Stromal cell of bone marrow (primary cell): ENCODE data around the gene PLA2G12A.
"Not testable (repeated sequence)": the region's sequence is repeated elsewhere in the genome, so short reads cannot be mapped to it uniquely, and the experiment has no call there.

Experiments
- DNase-seq: peaks from one replicate; pipeline ENCODE4 v3.0.0-alpha.2; 2012; ENCODE audit warnings: low read depth

The PLA2G12A gene

GRCh38 chr4:109728385-109728784 lies 1.5 kb downstream of the PLA2G12A start:
- DNase-seq = no peak

DNA sequence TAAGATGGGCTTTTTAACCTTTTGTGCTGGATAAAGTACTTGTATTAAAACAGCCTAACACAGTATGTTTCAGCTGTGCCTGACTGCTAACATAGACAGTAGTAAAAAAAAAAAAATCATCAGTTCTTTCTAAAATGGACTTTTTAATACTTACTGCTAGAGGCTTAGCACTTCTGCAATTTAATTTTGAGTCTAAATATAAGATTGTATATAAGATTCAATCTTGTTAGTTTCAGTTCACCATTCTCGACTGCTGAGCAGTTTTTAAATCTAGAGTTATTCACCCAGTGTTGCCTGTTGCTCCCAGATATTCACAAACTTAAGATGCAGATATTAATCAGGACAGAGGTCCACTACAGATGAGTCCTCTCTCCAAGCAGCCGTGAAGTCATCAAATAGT lies 6.8 kb downstream of the PLA2G12A start:
- no peak for DNase-seq

DNA sequence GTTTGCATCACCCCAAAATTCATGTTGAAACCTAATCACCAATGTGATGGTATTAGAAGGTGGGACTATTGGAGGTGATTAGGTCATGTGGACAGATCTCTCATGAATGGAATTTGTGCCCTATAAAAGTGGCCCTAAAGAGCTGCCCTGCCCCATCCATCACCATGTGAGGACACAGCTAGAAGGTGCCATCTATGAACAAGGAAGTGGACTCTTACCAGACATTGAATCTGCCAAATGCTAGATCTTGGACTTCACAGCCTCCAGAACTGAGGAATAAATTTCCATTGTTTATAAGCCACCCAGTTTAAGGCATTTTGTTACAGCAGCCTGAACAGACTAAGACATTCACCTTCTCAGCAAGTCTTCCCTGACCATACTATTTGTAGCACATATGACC lies 7.5 kb downstream of the PLA2G12A start:
- DNase-seq = no peak

DNA sequence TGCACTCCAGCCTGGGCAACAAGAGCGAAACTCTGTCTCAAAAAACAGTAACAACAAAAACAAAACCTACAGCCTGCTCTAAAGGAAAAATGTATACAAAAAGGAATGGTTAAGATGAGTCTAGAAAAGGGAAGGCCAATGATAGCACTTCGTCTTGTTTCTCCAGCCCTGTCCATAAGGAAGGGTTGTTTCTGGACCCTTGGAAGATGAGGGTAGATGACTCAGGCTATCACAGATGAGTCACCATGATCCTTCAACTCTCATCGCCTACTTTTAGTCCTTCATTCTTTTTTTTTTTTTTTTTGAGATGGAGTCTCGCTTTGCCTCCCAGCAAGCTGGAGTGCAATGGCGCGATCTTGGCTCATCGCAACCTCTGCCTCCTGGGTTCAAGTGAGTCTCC lies 8.8 kb downstream of the PLA2G12A start:
- DNase-seq = no peak

GRCh38 chr4:109719604-109720003 lies 10.3 kb downstream of the PLA2G12A start:
- DNase-seq = no peak

- DNase-seq = no peak
These were observed 11.1 kb downstream of the PLA2G12A start for GRCh38 chr4:109718759-109719158.

GRCh38 chr4:109713500-109713899 lies 16.4 kb downstream of the PLA2G12A start:
- no peak for DNase-seq

DNA sequence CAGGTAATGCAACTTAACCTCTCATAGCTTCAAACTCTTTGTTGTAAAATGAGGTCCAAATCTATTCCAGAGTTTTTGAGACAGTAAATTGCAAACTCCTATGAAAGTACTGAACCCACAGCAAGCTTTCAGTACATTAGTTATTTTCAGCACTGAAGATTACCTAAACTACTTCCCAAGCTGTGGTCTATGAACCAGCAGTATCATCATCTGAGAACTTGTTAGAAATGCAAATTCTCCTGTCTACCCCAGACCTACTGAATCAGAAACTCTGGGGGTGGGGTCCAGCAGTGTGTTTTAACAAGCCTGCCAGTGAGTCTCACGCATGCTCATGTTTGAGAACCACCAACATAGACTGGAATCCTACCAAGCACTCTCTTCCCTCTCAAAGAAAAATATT lies 20.9 kb downstream of the PLA2G12A start:
- no peak for DNase-seq

- no peak for DNase-seq
These were observed 21.4 kb downstream of the PLA2G12A start for GRCh38 chr4:109708435-109708834.

GRCh38 chr4:109703664-109704361 lies 26.1 kb downstream of the PLA2G12A start:
- DNase-seq = no peak

DNA sequence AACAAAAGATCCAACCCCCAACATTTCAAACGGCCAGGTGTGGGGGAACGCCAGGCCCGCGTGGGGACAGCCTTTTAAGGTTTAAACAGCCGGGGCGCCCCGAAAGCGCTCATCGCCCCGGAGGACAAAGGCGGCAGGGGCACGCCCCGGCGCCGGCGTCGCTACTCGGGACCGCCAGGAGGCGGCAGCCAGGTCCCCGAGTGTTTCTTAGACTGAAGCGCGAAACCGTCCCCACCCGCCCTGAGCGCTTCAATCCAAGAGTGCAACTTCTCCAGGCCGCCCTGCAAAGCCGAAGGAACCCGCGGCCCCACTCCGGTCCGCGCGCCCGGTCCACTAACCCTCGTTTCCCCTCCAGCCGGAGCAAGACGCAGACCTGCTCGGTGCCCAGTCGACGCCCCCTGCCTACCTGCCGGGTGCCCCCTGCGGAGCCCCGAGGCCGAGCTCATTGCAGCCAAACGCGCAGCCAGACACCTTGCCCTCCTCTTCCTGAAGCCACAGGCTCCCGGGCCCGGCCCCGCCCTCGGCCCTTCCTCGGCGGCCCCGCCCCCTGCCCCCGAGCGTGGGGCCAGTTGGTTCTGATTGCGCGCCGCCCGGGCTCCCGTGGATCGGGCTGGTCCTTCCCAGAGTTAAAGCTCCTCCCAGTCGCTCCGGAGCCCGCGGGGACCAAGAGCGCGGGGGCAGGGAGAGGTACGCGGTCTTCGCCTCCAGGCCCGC lies 26.8 kb downstream of the PLA2G12A start, which contains the start of gene CASP6:
Gene CASP6 (minus strand): TSS at position 496 of the 714 bp plus-strand sequence. CDS start 50 bp downstream, at position 446.
- DNase-seq = peak; percentile 63

- DNase-seq = no peak
These were observed 28.1 kb downstream of the PLA2G12A start for GRCh38 chr4:109701566-109702410.

- DNase-seq = no peak
These were observed 30.2 kb downstream of the PLA2G12A start for GRCh38 chr4:109699553-109700225.

- no peak for DNase-seq
These were observed 31.2 kb downstream of the PLA2G12A start for GRCh38 chr4:109698656-109699055.

DNA sequence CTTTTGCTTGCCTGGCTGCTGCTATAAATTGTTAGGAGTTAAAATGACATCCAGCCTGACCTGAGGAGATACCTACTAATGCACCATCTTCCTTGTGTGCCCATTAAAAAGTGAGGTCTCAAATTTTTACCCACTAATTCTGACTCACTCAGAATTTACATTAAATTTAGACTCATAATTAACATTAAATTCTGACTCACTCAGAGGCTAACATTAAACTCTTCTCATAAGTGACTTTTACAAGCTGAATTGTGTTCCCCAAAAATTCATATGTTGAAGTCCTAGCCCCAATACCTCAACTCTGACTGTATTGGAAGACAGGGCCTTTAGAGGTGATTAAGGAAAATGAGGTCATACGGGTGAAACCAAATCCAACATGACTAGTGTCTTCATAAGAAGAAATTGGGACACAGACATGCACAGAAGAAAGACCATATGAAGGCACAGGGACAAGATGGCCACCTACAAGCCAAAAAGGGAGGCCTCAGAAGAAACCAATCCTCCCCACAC lies 38.4 kb downstream of the PLA2G12A start:
- no peak for DNase-seq

GRCh38 chr4:109690690-109691410 lies 39.0 kb downstream of the PLA2G12A start:
- DNase-seq = no peak

DNA sequence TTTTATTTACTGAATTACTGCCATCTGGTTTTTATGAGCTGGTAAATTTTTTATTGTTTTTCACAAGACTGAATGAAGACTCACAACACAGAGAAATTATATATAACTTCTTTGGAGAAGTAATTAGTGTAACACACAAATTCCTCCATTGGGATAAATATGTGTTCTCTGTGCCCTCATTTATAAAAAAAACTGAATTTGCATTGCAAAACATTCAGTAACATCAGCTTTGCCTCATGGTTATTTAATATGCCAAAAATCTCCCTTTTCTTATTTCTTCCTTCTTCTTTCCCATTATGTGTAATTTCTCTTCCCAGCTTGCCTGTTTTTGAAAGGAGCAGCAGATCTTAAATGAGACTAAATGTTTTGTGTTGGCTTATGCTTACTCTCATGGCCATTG lies 45.1 kb downstream of the PLA2G12A start:
- no peak for DNase-seq

DNA sequence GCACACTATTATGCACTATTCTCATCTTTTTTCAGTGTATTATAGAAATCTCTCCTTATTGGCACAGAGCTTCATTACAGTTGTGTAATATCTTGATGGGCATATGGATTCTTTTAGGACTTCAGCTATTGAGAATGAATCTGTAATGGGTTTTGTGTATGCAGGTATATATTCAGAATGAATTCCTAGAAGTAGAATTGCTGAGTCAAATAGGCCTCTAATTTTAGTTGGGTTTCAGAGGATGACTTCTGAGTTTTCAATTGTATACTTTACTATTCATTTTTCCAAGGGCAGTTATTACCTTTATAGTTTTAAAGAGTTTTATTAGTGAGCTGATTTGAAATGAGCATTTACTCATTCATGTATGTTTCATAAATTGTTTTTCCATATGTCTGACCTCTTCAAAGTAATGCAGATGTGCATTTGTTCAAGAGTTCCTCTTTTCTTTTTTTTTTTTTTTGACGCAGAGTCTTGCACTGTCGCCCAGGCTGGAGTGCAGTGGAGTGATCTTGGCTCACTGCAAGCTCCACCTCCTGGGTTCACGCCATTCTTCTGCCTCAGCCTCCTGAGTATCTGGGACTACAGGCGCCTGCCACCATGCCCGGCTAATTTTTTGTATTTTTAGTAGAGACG lies 46.1 kb downstream of the PLA2G12A start:
- no peak for DNase-seq

- no peak for DNase-seq
These were observed 47.0 kb downstream of the PLA2G12A start for GRCh38 chr4:109682875-109683274.

DNA sequence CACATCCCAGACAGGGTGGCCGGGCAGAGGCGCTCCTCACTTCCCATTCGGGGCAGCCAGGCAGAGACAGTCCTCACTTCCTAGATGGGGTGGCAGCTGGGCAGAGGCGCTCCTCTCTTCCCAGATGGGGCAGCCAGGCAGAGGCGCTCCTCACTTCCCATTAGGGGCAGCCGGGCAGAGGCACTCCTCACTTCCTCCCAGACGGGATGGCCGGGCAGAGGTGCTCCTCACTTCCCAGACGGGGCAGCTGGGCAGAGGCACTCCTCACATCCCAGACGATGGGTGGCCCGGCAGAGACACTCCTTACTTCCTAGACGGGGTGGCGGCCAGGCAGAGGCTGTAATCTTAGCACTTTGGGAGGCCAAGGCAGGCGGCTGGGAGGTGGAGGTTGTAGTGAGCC lies 50.9 kb downstream of the PLA2G12A start:
- DNase-seq = not testable (repeated sequence)

DNA sequence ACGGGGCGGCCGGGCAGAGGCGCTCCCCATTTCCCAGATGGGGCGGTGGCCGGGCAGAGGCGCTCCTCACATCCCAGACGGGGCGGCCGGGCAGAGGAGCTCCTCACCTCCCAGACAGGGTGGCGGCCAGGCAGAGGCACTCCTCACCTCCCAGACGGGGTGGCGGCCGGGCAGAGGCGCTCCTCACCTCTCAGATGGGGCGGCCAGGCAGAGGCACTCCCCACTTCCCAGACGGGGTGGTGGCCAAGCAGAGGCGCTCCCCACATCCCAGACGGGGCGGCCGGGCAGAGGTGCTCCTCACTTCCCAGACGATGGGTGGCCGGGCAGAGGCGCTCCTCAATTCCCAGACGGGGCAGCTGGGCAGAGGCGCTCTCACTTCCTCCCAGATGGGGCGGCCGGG lies 51.4 kb downstream of the PLA2G12A start:
- not testable (repeated sequence) for DNase-seq
